K562 (cell line): ENCODE data around the gene COQ8B. TPM values are rescaled to one million over a fixed set of nuclear protein-coding genes. Genes with fewer than 3 reads are reported as not detected.

ENCODE experiments used
- ATAC-seq: fragments of 200-7000 bp; cut with Tn5 transposase; 3 replicates; pipeline ENCODE4 v1.9.1; 2020; ENCODE audit warnings: moderate library complexity
- BruUV-seq: library from RNA; stranded (reverse); fragments of 400-500 nt; replicated peaks from 2 replicates; lab custom pipeline; 2021; lab: Mats Ljungman, UMichigan
- CTCF ChIA-PET: fragments of 300-600 bp; formaldehyde crosslinking; extraction: SDS; loops from one replicate; lab custom pipeline; 2021; ENCODE audit warnings: low intra/inter-chr PET ratio; lab: Yijun Ruan, JAX
- POLR2A ChIA-PET: fragments of 300-600, 350-650 bp; sonication (Branson Sonifier 250); formaldehyde crosslinking; extraction: SDS; loops from one replicate; lab custom pipeline; 2021; ENCODE audit warnings: antibody characterized with exemption, inconsistent platforms; lab: Yijun Ruan, JAX
- DNase-seq, 4 experiments: peaks; one replicate each; pipeline versions ENCODE4 v3.0.0 to v3.0.0-alpha.2; 2011 to 2018; ENCODE audit warnings: low spot score in 3 of 4, mixed read lengths in 3 of 4; ENCODE audit errors: extremely low read depth in 1 of 4
- FAIRE-seq: peaks from 2 replicates; lab custom pipeline; 2011; peaks lifted over from hg19 to GRCh38; lab: Jason Lieb, UNC
- H2AFZ ChIP-seq: 2 replicates; pipeline ENCODE4 v1.6.0; 2011; ENCODE audit warnings: low read depth, low read length, control low read depth, inconsistent platforms
- H3K27ac ChIP-seq: fragments of 200-600 bp; 3 replicates; pipeline ENCODE4 v1.8.0; 2011; ENCODE audit warnings: low read depth, mild to moderate bottlenecking, control low read depth, inconsistent platforms, low read length, moderate library complexity, mixed read lengths; ENCODE audit errors: extremely low read depth
- H3K27me3 ChIP-seq, 2 experiments: fragments of 300-600 bp in 1 of 2; 2 replicates in 1 of 2; 3 replicates in 1 of 2; pipeline versions ENCODE4 v1.6.0 to v1.8.0; 2011; ENCODE audit warnings: inconsistent platforms in 2 of 2, low read length in 2 of 2, mild to moderate bottlenecking in 1 of 2, mixed read lengths in 1 of 2, moderate library complexity in 1 of 2; ENCODE audit not compliant: control insufficient read depth in 2 of 2, insufficient read depth in 2 of 2
- H3K36me3 ChIP-seq: fragments of 300-600 bp; 3 replicates; pipeline ENCODE4 v1.8.0; 2011; ENCODE audit warnings: mild to moderate bottlenecking, low read length, inconsistent platforms; ENCODE audit not compliant: control insufficient read depth, insufficient read depth
- H3K4me1 ChIP-seq, 2 experiments: fragments of 200-600 bp in 1 of 2; replicated peaks in 1 of 2; 2 replicates in 1 of 2; 3 replicates in 1 of 2; pipeline versions ENCODE4 v1.5.1 to v1.8.0; 2011; ENCODE audit warnings: inconsistent platforms in 2 of 2, low read length in 2 of 2, mild to moderate bottlenecking in 1 of 2, mixed read lengths in 1 of 2, moderate library complexity in 1 of 2; ENCODE audit not compliant: control insufficient read depth in 2 of 2, insufficient read depth in 2 of 2
- H3K4me2 ChIP-seq: 2 replicates; pipeline ENCODE4 v1.6.1; 2011; ENCODE audit warnings: low read length, control low read depth, inconsistent platforms, mixed read lengths; ENCODE audit not compliant: insufficient read depth
- H3K4me3 ChIP-seq: fragments of 200-600 bp; sonication (generic), shearing (Covaris generic); 2 replicates; pipeline ENCODE4 v1.5.1; 2016; ENCODE audit warnings: control low read depth, inconsistent platforms
- H3K79me2 ChIP-seq: fragments of 200-600 bp; 3 replicates; pipeline ENCODE4 v1.8.0; 2011; ENCODE audit warnings: low read length, inconsistent platforms; ENCODE audit not compliant: control insufficient read depth, insufficient read depth
- H3K9ac ChIP-seq, 2 experiments: 2 replicates each; pipeline versions ENCODE4 v1.6.0 to v1.6.1; 2011; ENCODE audit warnings: low read depth in 2 of 2, low read length in 2 of 2, control low read depth in 1 of 2, inconsistent platforms in 1 of 2, mild to moderate bottlenecking in 1 of 2, mixed read lengths in 1 of 2; ENCODE audit not compliant: insufficient read depth in 1 of 2
- H3K9me1 ChIP-seq: one replicate; pipeline ENCODE4 v1.6.0; 2011; ENCODE audit warnings: inconsistent platforms, mild to moderate bottlenecking, low read length, moderate library complexity; ENCODE audit not compliant: control insufficient read depth, insufficient read depth
- H3K9me3 ChIP-seq: replicated peaks from 2 replicates; pipeline ENCODE4 v1.5.1; 2011; ENCODE audit warnings: low read depth, low read length, inconsistent platforms; ENCODE audit not compliant: control insufficient read depth, insufficient read depth
- H4K20me1 ChIP-seq: replicated peaks from 2 replicates; pipeline ENCODE4 v1.6.1; 2011; ENCODE audit warnings: low read length, inconsistent platforms, mixed read lengths; ENCODE audit not compliant: control insufficient read depth, insufficient read depth
- CREM ChIP-seq: IDR thresholded peaks from 2 replicates; pipeline ENCODE4 v1.6.1; 2014; ENCODE audit warnings: antibody characterized with exemption, low read depth
- CTCF ChIP-seq, 3 experiments: IDR thresholded peaks in 2 of 3; conservative IDR thresholded peaks in 1 of 3; 2 replicates each; pipeline ENCODE4 v1.5.1; 2011 to 2012; ENCODE audit warnings: low read length in 3 of 3, mild to moderate bottlenecking in 3 of 3, control low read depth in 2 of 3, improper control_type of control experiment in 1 of 3, inconsistent platforms in 1 of 3, low read depth in 1 of 3, mixed read lengths in 1 of 3, moderate library complexity in 1 of 3; ENCODE audit not compliant: insufficient read depth in 2 of 3
- DMBX1 ChIP-seq: fragments of 250-450 bp; sonication (Bioruptor Pico); IDR thresholded peaks from 2 replicates; pipeline ENCODE4 v1.8.0; 2022; ENCODE audit warnings: inconsistent platforms, mild to moderate bottlenecking, moderate library complexity, borderline replicate concordance
- MAZ ChIP-seq, 2 experiments: fragments of 450-650 bp in 1 of 2; sonication (generic) in 1 of 2; formaldehyde crosslinking; IDR thresholded peaks in 1 of 2; conservative IDR thresholded peaks in 1 of 2; 2 replicates each; pipeline versions ENCODE4 v1.4.0 to v1.5.0; 2020; ENCODE audit warnings: mild to moderate bottlenecking in 1 of 2, missing genetic modification reagents in 1 of 2
- NFYB ChIP-seq: IDR thresholded peaks from 2 replicates; pipeline ENCODE4 v1.6.1; 2011; ENCODE audit warnings: mild to moderate bottlenecking, moderate library complexity; ENCODE audit not compliant: insufficient read length; ENCODE audit errors: extremely low read depth
- PHF8 ChIP-seq: fragments of 200-600 bp; sonication (generic); IDR thresholded peaks from 2 replicates; pipeline ENCODE4 v1.6.1; 2012; ENCODE audit warnings: mixed run types, mild to moderate bottlenecking, inconsistent platforms, low read length, moderate library complexity, borderline replicate concordance
- POLR2G ChIP-seq: fragments of 200-400 bp; formaldehyde crosslinking; IDR thresholded peaks from 2 replicates; pipeline ENCODE4 v1.6.1; 2017; ENCODE audit warnings: low read depth, mild to moderate bottlenecking, antibody characterized with exemption, low read length, moderate library complexity
- POLR3G ChIP-seq: IDR thresholded peaks from 2 replicates; pipeline ENCODE4 v1.6.1; 2011; ENCODE audit not compliant: insufficient read length, insufficient replicate concordance; ENCODE audit errors: extremely low read depth
- ZNF408 ChIP-seq: fragments of 250-450 bp; sonication (Bioruptor Pico); IDR thresholded peaks from 2 replicates; pipeline ENCODE4 v1.4.0; 2020; ENCODE audit warnings: low read depth, mild to moderate bottlenecking, moderate library complexity
- WGBS: fragments of 100-300 bp; shearing (Covaris generic); methylation state at CpG from one replicate; pipeline ENCODE4 v1.1.6; 2016; ENCODE audit warnings: low coverage, mixed read lengths; ENCODE audit not compliant: insufficient coverage; ENCODE audit errors: missing lambda C conversion rate; 5-methylcytosine and 5-hydroxymethylcytosine counted together
- in situ Hi-C: fragments of 300-500 bp; cut with MboI; formaldehyde crosslinking; loops from 4 replicates; pipeline ENCODE4 v1.15.0; 2018; ENCODE audit warnings: inconsistent platforms, mixed read lengths
- intact Hi-C: fragments of 100-400 bp; cut with micrococcal nuclease; formaldehyde crosslinking; loops from 2 replicates; pipeline ENCODE4 v1.14.2; 2022
- polyA plus RNA-seq, 8 experiments: library from polyadenylated mRNA; depleted of rRNA in 4 of 8; stranded (reverse) in 5 of 8; unstranded in 3 of 8; fragments of >200 nt; fragmentation: Nextera tagmentation in 2 of 8; fragmentation: Illumina TruSeq in 1 of 8; extraction: Ambion mirVana in 2 of 8; extraction: Trizol in 1 of 8; gene quantifications; 2 replicates each; pipeline versions ENCODE4 v1.2.1 to v1.2.3, GENCODE V29; 2011 to 2014; ENCODE audit warnings: inconsistent platforms in 1 of 8, missing spikeins in 1 of 8
- total RNA-seq, 7 experiments: library from RNA; depleted of rRNA in 6 of 7; stranded (reverse); fragments of >200 nt in 6 of 7; fragmentation: Illumina TruSeq in 2 of 7; extraction: Trizol in 2 of 7; gene quantifications; 2 replicates each; pipeline versions ENCODE4 v1.2.1 to v1.2.3, GENCODE V29; 2011 to 2021; ENCODE audit warnings: low replicate concordance in 1 of 7
- TF ChIP-seq, protein P1 (sequence below): sonication (generic); formaldehyde crosslinking; IDR thresholded peaks from 2 replicates; pipeline ENCODE4 v1.8.0; 2023; ENCODE audit warnings: mild to moderate bottlenecking, missing genetic modification reagents
- TF ChIP-seq, protein P2 (sequence below): sonication (generic); formaldehyde crosslinking; IDR thresholded peaks from 2 replicates; pipeline ENCODE4 v1.8.1; 2022; ENCODE audit warnings: missing genetic modification reagents
- TF ChIP-seq, protein P3 (sequence below): sonication (generic); formaldehyde crosslinking; IDR thresholded peaks from 2 replicates; pipeline ENCODE4 v1.8.0; 2022; ENCODE audit warnings: missing genetic modification reagents, mild to moderate bottlenecking, borderline replicate concordance

COQ8B gene
- total and polyA plus RNA-seq, 9 of the 15 experiments (the other 6 are each of a cell fraction or from before 2014, with no cell fraction given) = 0.41 to 32.3 (median 12.9) TPM

GRCh38 chr19:40714441-40715299 is 2.0 kb downstream of the COQ8B start:
- Histone ChIP-seq H3K4me2 (peak overlapping the region; percentile 93), H3K4me1 (peaks cover 21 to 51% of the 10 kb centered on the region in 2 experiments), H3K79me2 (peaks cover 39% of the 10 kb centered on the region), H3K27me3 (no peaks in the 10 kb centered on the region), H3K9ac (peak overlapping the region; percentile 48 to 90), H3K9me3 (no peaks in the 10 kb centered on the region), H3K36me3 (peaks cover 16% of the 10 kb centered on the region; the same call in 2 of the 3 replicates), H3K4me3 (peak overlapping the region; percentile 62), H4K20me1 (no peaks in the 10 kb centered on the region), H3K9me1 (no peaks in the 10 kb centered on the region), H3K27ac (peak overlapping the region; percentile 34), H2AFZ (peak overlapping the region; percentile 78)
- 7% methylated on average over 30 of the region's 31 CpGs for WGBS
- ChIA-PET CTCF (no interaction called here), POLR2A (no interaction called here)
- ATAC-seq (peak; percentile 83), DNase-seq (peak; percentile 94 to 95 (median 94)), FAIRE-seq (peak; percentile 80)
- intact Hi-C loops = no loop called here
- no TSS peak for BruUV-seq
- in situ Hi-C loops = no loop called here
- TF ChIP-seq CREM (peak; percentile 49; the same call in 1 of the 2 replicates), CTCF (IDR thresholded peaks at IDR 0.05 in 2 of 3, conservative IDR thresholded peaks at IDR 0.05 in 1 of 3; ENCODE audit: insufficient read depth in 2 of 3, low read depth in 1 of 3, low read length in 3 of 3) (no peak), POLR2G (peak; percentile 43; the same call in 1 of the 2 replicates), POLR3G (no peak), NFYB (peak; percentile 79), ZNF408 (CRISPR knock-in tag) (no peak), PHF8 (peak; percentile 27; the same call in 1 of the 2 replicates), MAZ (CRISPR knock-in tag; conservative IDR thresholded peaks at IDR 0.05 in 1 of 2, IDR thresholded peaks at IDR 0.05 in 1 of 2) (peak in 1 of 2 experiments; percentile 48; a peak in 1 of 4 replicates), DMBX1 (CRISPR knock-in tag) (no peak)
- TF ChIP-seq, protein P1, sequence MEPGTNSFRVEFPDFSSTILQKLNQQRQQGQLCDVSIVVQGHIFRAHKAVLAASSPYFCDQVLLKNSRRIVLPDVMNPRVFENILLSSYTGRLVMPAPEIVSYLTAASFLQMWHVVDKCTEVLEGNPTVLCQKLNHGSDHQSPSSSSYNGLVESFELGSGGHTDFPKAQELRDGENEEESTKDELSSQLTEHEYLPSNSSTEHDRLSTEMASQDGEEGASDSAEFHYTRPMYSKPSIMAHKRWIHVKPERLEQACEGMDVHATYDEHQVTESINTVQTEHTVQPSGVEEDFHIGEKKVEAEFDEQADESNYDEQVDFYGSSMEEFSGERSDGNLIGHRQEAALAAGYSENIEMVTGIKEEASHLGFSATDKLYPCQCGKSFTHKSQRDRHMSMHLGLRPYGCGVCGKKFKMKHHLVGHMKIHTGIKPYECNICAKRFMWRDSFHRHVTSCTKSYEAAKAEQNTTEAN = no peak
- TF ChIP-seq, protein P2, sequence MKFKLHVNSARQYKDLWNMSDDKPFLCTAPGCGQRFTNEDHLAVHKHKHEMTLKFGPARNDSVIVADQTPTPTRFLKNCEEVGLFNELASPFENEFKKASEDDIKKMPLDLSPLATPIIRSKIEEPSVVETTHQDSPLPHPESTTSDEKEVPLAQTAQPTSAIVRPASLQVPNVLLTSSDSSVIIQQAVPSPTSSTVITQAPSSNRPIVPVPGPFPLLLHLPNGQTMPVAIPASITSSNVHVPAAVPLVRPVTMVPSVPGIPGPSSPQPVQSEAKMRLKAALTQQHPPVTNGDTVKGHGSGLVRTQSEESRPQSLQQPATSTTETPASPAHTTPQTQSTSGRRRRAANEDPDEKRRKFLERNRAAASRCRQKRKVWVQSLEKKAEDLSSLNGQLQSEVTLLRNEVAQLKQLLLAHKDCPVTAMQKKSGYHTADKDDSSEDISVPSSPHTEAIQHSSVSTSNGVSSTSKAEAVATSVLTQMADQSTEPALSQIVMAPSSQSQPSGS = no peak
- TF ChIP-seq, protein P3, sequence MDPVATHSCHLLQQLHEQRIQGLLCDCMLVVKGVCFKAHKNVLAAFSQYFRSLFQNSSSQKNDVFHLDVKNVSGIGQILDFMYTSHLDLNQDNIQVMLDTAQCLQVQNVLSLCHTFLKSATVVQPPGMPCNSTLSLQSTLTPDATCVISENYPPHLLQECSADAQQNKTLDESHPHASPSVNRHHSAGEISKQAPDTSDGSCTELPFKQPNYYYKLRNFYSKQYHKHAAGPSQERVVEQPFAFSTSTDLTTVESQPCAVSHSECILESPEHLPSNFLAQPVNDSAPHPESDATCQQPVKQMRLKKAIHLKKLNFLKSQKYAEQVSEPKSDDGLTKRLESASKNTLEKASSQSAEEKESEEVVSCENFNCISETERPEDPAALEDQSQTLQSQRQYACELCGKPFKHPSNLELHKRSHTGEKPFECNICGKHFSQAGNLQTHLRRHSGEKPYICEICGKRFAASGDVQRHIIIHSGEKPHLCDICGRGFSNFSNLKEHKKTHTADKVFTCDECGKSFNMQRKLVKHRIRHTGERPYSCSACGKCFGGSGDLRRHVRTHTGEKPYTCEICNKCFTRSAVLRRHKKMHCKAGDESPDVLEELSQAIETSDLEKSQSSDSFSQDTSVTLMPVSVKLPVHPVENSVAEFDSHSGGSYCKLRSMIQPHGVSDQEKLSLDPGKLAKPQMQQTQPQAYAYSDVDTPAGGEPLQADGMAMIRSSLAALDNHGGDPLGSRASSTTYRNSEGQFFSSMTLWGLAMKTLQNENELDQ = no peak
